ENCODE results near the gene PRPH2. TPM values are rescaled to one million over a fixed set of nuclear protein-coding genes. Genes with fewer than 3 reads are reported as not detected.

Gene PRPH2
- total RNA-seq, 1 donor from 2014 or later: 0.70 TPM

GRCh38 chr6:42661540-42662153, 60.8 kb downstream of the PRPH2 start:
- DNase-seq (ENCODE audit: low spot score): peak; percentile 86
- intact Hi-C loops (cut with DNase I): loop anchor here (2.0 to 5.0 kb wide), 2 partner anchors 66 to 217 kb away; partner anchors contain the start of gene RPL7L1

GRCh38 chr6:42659806-42660205, 62.6 kb downstream of the PRPH2 start:
- no peak for DNase-seq (ENCODE audit: low spot score)
- intact Hi-C loops (cut with DNase I): loop anchor here (2.0 to 5.0 kb wide), 2 partner anchors 67 to 219 kb away; partner anchors contain the start of gene RPL7L1

GRCh38 chr6:42653851-42654250, 68.5 kb downstream of the PRPH2 start:
- intact Hi-C loops (cut with DNase I): no loop called here
- DNase-seq (ENCODE audit: low spot score): no peak

GRCh38 chr6:42652024-42652746, 70.2 kb downstream of the PRPH2 start:
- intact Hi-C loops (cut with DNase I): no loop called here
- DNase-seq (ENCODE audit: low spot score): no peak

Other genes starting within 250 kb of the PRPH2 start
- gene UBR2, start 158.6 kb downstream of the PRPH2 start, total RNA-seq: 30.3 TPM
- gene TBCC, start 23.5 kb upstream of the PRPH2 start, total RNA-seq: 11.0 TPM
- 11.3 TPM for gene BICRAL, start 59.5 kb upstream of the PRPH2 start, total RNA-seq
- 46.9 TPM for gene RPL7L1, start 157.0 kb upstream of the PRPH2 start, total RNA-seq
- not detected for gene PTCRA, start 193.5 kb upstream of the PRPH2 start, total RNA-seq
- 19.8 TPM for gene CNPY3, start 206.9 kb upstream of the PRPH2 start, total RNA-seq
- 0.30 TPM for gene GNMT, start 238.2 kb upstream of the PRPH2 start, total RNA-seq

Data from cardiac septum (tissue), 1 donor.